HG03280 (cell line): ENCODE measurements around the gene PALB2.
"Not testable (repeated sequence)": the region's sequence is repeated elsewhere in the genome, so short reads cannot be mapped to it uniquely, and the experiment has no call there.

ENCODE experiments used
- ATAC-seq: cut with Tn5 transposase; IDR thresholded peaks from one replicate; pipeline ENCODE4 v1.9.1; 2021; ENCODE audit warnings: mild to moderate bottlenecking, moderate library complexity; ENCODE audit not compliant: unreplicated experiment

Gene PALB2

GRCh38 chr16:23650674-23651416 is 9.7 kb upstream of the PALB2 start:
- ATAC-seq = no peak

GRCh38 chr16:23642246-23642774 is 1.2 kb upstream of the PALB2 start:
- ATAC-seq = no peak

GRCh38 chr16:23640615-23640930 is 537 bp downstream of the PALB2 start:
- no peak for ATAC-seq

- ATAC-seq = no peak
Observed at GRCh38 chr16:23635958-23636357, 5.2 kb downstream of the PALB2 start.

GRCh38 chr16:23634461-23635036 is 6.6 kb downstream of the PALB2 start:
- ATAC-seq = no peak

- ATAC-seq = not testable (repeated sequence)
Observed at GRCh38 chr16:23631874-23632273, 9.2 kb downstream of the PALB2 start.

GRCh38 chr16:23629516-23629915 is 11.6 kb downstream of the PALB2 start:
- ATAC-seq = no peak

GRCh38 chr16:23624092-23624491 is 17.0 kb downstream of the PALB2 start:
- ATAC-seq = no peak

- no peak for ATAC-seq
Observed at GRCh38 chr16:23615805-23616204, 25.3 kb downstream of the PALB2 start.

- ATAC-seq = no peak
Observed at GRCh38 chr16:23611936-23612335, 29.2 kb downstream of the PALB2 start.

GRCh38 chr16:23610905-23611304 is 30.2 kb downstream of the PALB2 start:
- ATAC-seq = not testable (repeated sequence)

- ATAC-seq = no peak
Observed at GRCh38 chr16:23609929-23610328, 31.2 kb downstream of the PALB2 start.

- ATAC-seq = no peak
Observed at GRCh38 chr16:23608194-23608593, 32.9 kb downstream of the PALB2 start.

- ATAC-seq = no peak
Observed at GRCh38 chr16:23607726-23608125, 33.4 kb downstream of the PALB2 start.

- no peak for ATAC-seq
Observed at GRCh38 chr16:23597003-23597756, 43.9 kb downstream of the PALB2 start.

- peak; percentile 96 for ATAC-seq
Observed at GRCh38 chr16:23595951-23596720, 45.0 kb downstream of the PALB2 start, which contains the start of gene NDUFAB1. Gene NDUFAB1, minus strand, starts transcription at chr16:23596316. Its CDS starts 26 bp downstream, at chr16:23596290.

- ATAC-seq = no peak
Observed at GRCh38 chr16:23595246-23595950, 45.7 kb downstream of the PALB2 start.

GRCh38 chr16:23594186-23594585 is 46.9 kb downstream of the PALB2 start:
- ATAC-seq = no peak

- ATAC-seq = no peak
Observed at GRCh38 chr16:23590181-23590580, 50.9 kb downstream of the PALB2 start.

- no peak for ATAC-seq
Observed at GRCh38 chr16:23587726-23588125, 53.4 kb downstream of the PALB2 start.
